Activated CD8-positive, alpha-beta T cell treated with anti-CD3 and anti-CD28 coated beads, Interleukin-2, amount 10 ng/mL, durations not matched to agents 7 days and 5 days (primary cell): Measurements from ENCODE around the gene SP140L. TPM values are rescaled to one million over a fixed set of nuclear protein-coding genes. Genes with fewer than 3 reads are reported as not detected.
A peak's percentile ranks its signal among the peaks of the same experiment; 100 is the strongest.
"Not testable (repeated sequence)": the region's sequence is repeated elsewhere in the genome, so short reads cannot be mapped to it uniquely, and the experiment has no call there.

Experiments
- ATAC-seq: fragments of 150-1000 bp; cut with Tn5 transposase; one replicate; pipeline ENCODE4 v1.10.0; 2021; ENCODE audit warnings: moderate library complexity
- CTCF ChIA-PET: fragments of 350-600 bp; sonication (Branson Sonifier 250); formaldehyde crosslinking; loops from one replicate; lab custom pipeline; 2021; ENCODE audit warnings: antibody characterized with exemption; lab: Charles Lee
- POLR2A ChIA-PET: fragments of 350-600 bp; sonication (Branson Sonifier 250); formaldehyde crosslinking; loops from one replicate; lab custom pipeline; 2021; ENCODE audit warnings: antibody characterized with exemption; lab: Charles Lee
- DNase-seq: peaks from one replicate; pipeline ENCODE4 v3.0.0-alpha.2; 2020
- H3K27ac Mint-ChIP-seq: one replicate; pipeline ENCODE4 v1.8.0; 2021; ENCODE audit warnings: mild to moderate bottlenecking, mixed read lengths
- H3K27me3 Mint-ChIP-seq: one replicate; pipeline ENCODE4 v1.8.0; 2021; ENCODE audit warnings: low read depth, mixed read lengths
- H3K36me3 Mint-ChIP-seq: one replicate; pipeline ENCODE4 v1.8.0; 2021; ENCODE audit warnings: low read depth, mixed read lengths
- H3K4me1 Mint-ChIP-seq: one replicate; pipeline ENCODE4 v1.8.0; 2021; ENCODE audit warnings: low read depth, mixed read lengths
- H3K4me3 Mint-ChIP-seq: one replicate; pipeline ENCODE4 v1.8.0; 2021; ENCODE audit warnings: mild to moderate bottlenecking, mixed read lengths
- H3K9me3 Mint-ChIP-seq: one replicate; pipeline ENCODE4 v1.8.0; 2022; ENCODE audit warnings: mixed read lengths; ENCODE audit not compliant: insufficient read depth
- total RNA-seq, 2 experiments: library from RNA; stranded (reverse); gene quantifications; one replicate each; pipeline ENCODE4 v1.2.3, GENCODE V29; 2021

Gene SP140L
- total RNA-seq, 2 experiments from 2014 or later, result 90.5 to 96.2 TPM

DNA sequence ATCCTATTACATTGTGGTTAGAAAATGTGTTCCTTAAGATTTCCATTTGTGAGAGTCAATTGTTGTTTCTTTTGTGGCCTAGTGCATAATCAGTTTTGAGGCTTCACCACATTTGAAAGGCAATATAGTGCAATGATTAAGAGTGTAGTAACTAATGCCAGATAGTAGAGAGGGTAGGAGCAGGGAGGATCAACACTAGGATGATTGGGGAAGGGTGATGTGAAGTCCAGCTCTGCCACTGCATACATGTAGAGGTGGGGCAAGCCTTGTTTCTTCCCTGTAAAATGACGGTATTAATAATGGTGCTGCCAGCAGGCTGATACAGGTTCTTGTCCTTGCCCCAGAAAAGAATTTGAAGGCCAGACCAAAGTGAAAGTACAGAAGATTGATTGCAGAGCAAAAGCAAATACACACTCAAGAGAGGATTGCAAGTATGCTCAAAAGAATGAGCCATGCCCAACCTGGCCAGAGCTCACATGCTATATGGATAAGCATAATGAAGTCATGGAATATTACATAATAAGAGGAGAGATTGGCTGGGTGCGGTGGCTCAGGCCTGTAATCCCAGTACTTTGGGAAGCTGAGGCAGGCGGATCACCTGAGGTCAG is 97.0 kb downstream of the SP140L start:
- Mint-ChIP-seq H3K9me3 (peaks cover 6% of the 10 kb centered on the region), H3K36me3 (peaks cover 87% of the 10 kb centered on the region), H3K27ac (peak overlapping the region; percentile 5), H3K27me3 (no peaks in the 10 kb centered on the region), H3K4me3 (peak overlapping the region; percentile 20), H3K4me1 (peaks cover 82% of the 10 kb centered on the region)
- ATAC-seq (peak; percentile 29), DNase-seq (no peak)
- CTCF ChIA-PET, result no interaction called here
- POLR2A ChIA-PET, result no interaction called here

- no peak overlapping the region for H3K4me3 Mint-ChIP-seq
- POLR2A ChIA-PET, result no interaction called here
- H3K27ac Mint-ChIP-seq, result no peak overlapping the region
These were observed 98.4 kb downstream of the SP140L start for GRCh38 chr2:230425377-230425776.

DNA sequence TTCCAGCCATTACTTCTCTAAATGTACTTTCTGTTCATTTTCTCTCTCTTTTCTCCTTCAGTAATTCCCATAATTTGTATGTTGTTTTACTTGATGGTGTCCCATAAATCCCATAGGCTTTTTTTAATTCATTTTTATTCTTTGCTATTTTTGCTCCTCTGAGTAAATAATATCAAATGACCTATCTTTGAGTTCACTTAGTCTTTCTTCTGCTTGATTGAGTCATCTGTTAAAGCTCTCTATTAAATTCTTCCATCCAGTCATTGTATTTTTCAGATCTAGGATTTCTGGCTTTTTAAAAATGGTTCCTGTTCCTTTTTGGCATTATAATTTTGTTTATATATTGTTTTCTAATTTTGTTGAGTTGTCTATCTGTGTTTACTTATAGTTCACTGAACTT is 102.5 kb downstream of the SP140L start:
- peaks cover 70% of the 10 kb centered on the region for H3K4me1 Mint-ChIP-seq
- POLR2A ChIA-PET, result interaction anchor here (0.7 to 1.5 kb wide), 2 partner anchors 14 to 61 kb away, joined by 3 read pairs; no protein-coding TSS in a partner anchor
- H3K27ac Mint-ChIP-seq, result no peak overlapping the region
- peaks cover 25% of the 10 kb centered on the region for H3K9me3 Mint-ChIP-seq
- DNase-seq (no peak), ATAC-seq (no peak)
- H3K36me3 Mint-ChIP-seq, result peaks cover 89% of the 10 kb centered on the region
- CTCF ChIA-PET, result interaction anchor here (0.9 kb wide), 1 partner anchor 11 kb away, joined by 3 read pairs; no protein-coding TSS in a partner anchor
- no peak overlapping the region for H3K4me3 Mint-ChIP-seq
- no peaks in the 10 kb centered on the region for H3K27me3 Mint-ChIP-seq

More at GRCh38 chr2:230425377-230425776, 98.4 kb downstream of the SP140L start:
- peaks cover 13% of the 10 kb centered on the region for H3K9me3 Mint-ChIP-seq
- DNase-seq (no peak), ATAC-seq (no peak)
- H3K4me1 Mint-ChIP-seq, result peaks cover 82% of the 10 kb centered on the region
- H3K27me3 Mint-ChIP-seq, result no peaks in the 10 kb centered on the region
- CTCF ChIA-PET, result no interaction called here
- peaks cover 89% of the 10 kb centered on the region for H3K36me3 Mint-ChIP-seq

GRCh38 chr2:230430957-230431910 is 104.2 kb downstream of the SP140L start:
- Mint-ChIP-seq H3K4me3 (no peak overlapping the region), H3K36me3 (peaks cover 87% of the 10 kb centered on the region), H3K27ac (peak overlapping the region; percentile 49), H3K9me3 (peaks cover 37% of the 10 kb centered on the region), H3K4me1 (peaks cover 63% of the 10 kb centered on the region), H3K27me3 (no peaks in the 10 kb centered on the region)
- POLR2A ChIA-PET, result interaction anchor here (1.1 kb wide), 2 partner anchors 9 to 14 kb away, joined by 3 to 4 read pairs; no protein-coding TSS in a partner anchor
- ATAC-seq (peak; percentile 79), DNase-seq (no peak)
- CTCF ChIA-PET, result no interaction called here

GRCh38 chr2:230434677-230435324 is 107.8 kb downstream of the SP140L start:
- ChIA-PET POLR2A (no interaction called here), CTCF (interaction anchor here (1.2 kb wide), 2 partner anchors 11 to 364 kb away, joined by 3 read pairs; no protein-coding TSS in a partner anchor)
- Mint-ChIP-seq H3K9me3 (peaks cover 31% of the 10 kb centered on the region), H3K4me1 (peaks cover 51% of the 10 kb centered on the region), H3K27ac (no peak overlapping the region), H3K27me3 (no peaks in the 10 kb centered on the region), H3K4me3 (no peak overlapping the region), H3K36me3 (peaks cover 89% of the 10 kb centered on the region)
- no peak for ATAC-seq
- no peak for DNase-seq

GRCh38 chr2:230435431-230435830 is 108.4 kb downstream of the SP140L start:
- DNase-seq (no peak), ATAC-seq (no peak)
- H3K27ac Mint-ChIP-seq, result no peak overlapping the region
- H3K4me1 Mint-ChIP-seq, result peaks cover 47% of the 10 kb centered on the region
- peaks cover 84% of the 10 kb centered on the region for H3K36me3 Mint-ChIP-seq
- H3K9me3 Mint-ChIP-seq, result peaks cover 31% of the 10 kb centered on the region
- ChIA-PET CTCF (interaction anchor here (1.2 kb wide), 2 partner anchors 11 to 363 kb away, joined by 3 read pairs; no protein-coding TSS in a partner anchor), POLR2A (no interaction called here)
- no peak overlapping the region for H3K4me3 Mint-ChIP-seq
- no peaks in the 10 kb centered on the region for H3K27me3 Mint-ChIP-seq

DNA sequence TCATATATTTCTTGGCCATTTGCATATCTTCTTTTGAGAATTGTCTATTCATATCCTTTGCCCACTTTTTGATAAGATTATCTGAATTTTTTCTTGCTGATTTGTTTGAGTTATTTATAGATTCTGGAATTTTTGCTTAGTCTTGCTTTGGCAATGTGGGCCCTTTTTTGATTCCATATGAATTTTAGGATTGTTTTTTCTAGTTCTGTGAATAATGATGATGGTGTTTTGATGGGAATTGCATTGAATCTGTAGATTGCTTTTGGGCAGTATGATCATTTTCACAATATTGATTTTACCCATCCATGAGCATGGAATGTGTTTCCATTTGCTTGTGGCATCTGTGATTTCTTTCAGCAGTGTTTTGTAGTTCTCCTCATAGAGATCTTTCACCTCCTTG is 112.1 kb downstream of the SP140L start:
- Mint-ChIP-seq H3K4me1 (peaks cover 59% of the 10 kb centered on the region), H3K4me3 (peak overlapping the region; percentile 77), H3K9me3 (peaks cover 19% of the 10 kb centered on the region), H3K36me3 (peaks cover 84% of the 10 kb centered on the region)
- POLR2A ChIA-PET, CTCF ChIA-PET, H3K27me3 Mint-ChIP-seq, ATAC-seq, DNase-seq, H3K27ac Mint-ChIP-seq: not testable (repeated sequence)

GRCh38 chr2:230439590-230439989 is 112.6 kb downstream of the SP140L start:
- DNase-seq (no peak), ATAC-seq (peak; percentile 35)
- Mint-ChIP-seq H3K27me3 (no peaks in the 10 kb centered on the region), H3K9me3 (peaks cover 19% of the 10 kb centered on the region), H3K27ac (peak overlapping the region; percentile 91), H3K36me3 (peaks cover 84% of the 10 kb centered on the region), H3K4me3 (peak overlapping the region; percentile 77), H3K4me1 (peaks cover 62% of the 10 kb centered on the region)
- CTCF ChIA-PET, result no interaction called here
- POLR2A ChIA-PET, result no interaction called here

DNA sequence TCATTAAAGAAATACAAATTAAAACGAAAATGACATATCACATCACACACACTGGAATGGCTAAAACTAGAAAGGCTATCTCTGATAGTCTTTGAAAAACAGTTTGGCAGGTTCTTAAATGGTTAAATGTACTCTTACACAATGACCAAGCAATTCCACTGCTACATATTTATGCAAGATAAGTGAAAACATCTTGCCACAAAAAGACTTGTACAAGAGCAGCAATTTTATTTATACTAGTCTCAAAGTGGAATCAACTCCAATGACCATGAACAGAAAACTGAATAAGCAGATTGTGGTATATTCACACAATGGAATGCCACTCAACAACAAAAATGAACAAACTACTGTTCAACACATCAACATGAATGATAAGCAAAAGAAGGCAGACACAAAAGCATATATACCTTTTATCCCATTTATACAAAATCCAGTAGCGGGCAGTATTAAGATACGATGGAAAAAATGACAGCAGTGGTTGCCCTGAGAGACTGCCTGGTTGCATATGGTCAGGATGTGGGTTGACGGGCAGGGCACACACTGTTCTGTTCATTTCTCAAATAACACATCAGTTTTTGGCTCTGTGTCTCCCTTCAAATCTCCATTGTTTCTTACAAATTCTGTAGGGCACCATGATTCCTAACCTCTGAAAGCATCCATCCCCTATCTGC is 114.4 kb downstream of the SP140L start:
- Mint-ChIP-seq H3K4me1 (peaks cover 61% of the 10 kb centered on the region), H3K27ac (peak overlapping the region; percentile 89), H3K9me3 (peaks cover 6% of the 10 kb centered on the region), H3K27me3 (no peaks in the 10 kb centered on the region), H3K4me3 (peak overlapping the region; percentile 57), H3K36me3 (peaks cover 83% of the 10 kb centered on the region)
- DNase-seq (peak; percentile 80), ATAC-seq (peak; percentile 93)
- ChIA-PET POLR2A (no interaction called here), CTCF (no interaction called here)

DNA sequence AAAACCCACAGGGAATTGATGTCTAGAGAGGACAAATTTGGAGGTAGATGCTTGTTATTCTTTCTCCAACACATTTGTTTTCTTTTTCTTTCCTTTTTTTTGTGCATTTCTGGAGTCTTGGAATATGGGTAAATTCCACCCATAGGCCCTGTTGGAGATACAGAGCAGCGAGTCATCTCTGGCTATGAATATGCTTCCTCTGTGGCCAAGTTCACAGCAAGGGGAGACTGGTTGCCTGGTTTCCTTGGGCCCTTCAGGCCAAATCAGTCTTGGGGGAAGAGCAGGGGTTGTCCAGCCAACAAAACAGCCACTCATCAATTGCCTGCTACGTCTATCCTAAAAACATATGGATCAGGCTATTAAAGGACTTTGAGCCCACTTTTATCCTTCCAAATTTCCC is 116.5 kb downstream of the SP140L start:
- POLR2A ChIA-PET, result interaction anchor here (1.0 kb wide), 1 partner anchor 21 kb away, joined by 3 read pairs; no protein-coding TSS in a partner anchor
- Mint-ChIP-seq H3K36me3 (peaks cover 84% of the 10 kb centered on the region), H3K4me1 (peaks cover 83% of the 10 kb centered on the region), H3K27me3 (no peaks in the 10 kb centered on the region), H3K27ac (peak overlapping the region; percentile 24), H3K9me3 (no peaks in the 10 kb centered on the region), H3K4me3 (no peak overlapping the region)
- ATAC-seq (no peak), DNase-seq (no peak)
- CTCF ChIA-PET, result no interaction called here

DNA sequence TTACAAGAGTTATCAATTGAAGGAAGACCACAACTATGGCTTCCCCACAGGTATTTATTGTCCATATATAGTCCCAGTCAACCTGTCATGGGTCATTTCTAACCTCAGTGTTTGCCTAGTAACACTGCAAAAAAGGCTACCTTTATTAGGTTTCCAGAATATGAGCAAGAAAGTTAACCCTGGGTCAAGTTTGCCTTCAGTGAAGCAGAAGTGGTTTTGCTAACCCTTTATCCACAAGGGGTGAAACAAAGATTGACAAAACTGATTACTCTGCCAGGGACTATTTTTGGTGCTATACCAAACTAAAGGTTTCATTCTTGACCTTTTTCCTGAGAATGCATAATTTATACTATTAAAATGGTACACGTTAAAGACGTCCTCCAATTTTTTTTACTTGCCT is 117.8 kb downstream of the SP140L start:
- CTCF ChIA-PET, result no interaction called here
- no peak overlapping the region for H3K4me3 Mint-ChIP-seq
- H3K36me3 Mint-ChIP-seq, result peaks cover 83% of the 10 kb centered on the region

More for the DNA sequence above, 117.8 kb downstream of the SP140L start:
- peaks cover 81% of the 10 kb centered on the region for H3K4me1 Mint-ChIP-seq
- no peak for ATAC-seq
- no peaks in the 10 kb centered on the region for H3K9me3 Mint-ChIP-seq
- POLR2A ChIA-PET, result interaction anchor here (1.0 kb wide), 1 partner anchor 126 kb away, joined by 3 read pairs; no protein-coding TSS in a partner anchor
- H3K27ac Mint-ChIP-seq, result peak overlapping the region; percentile 5
- no peak for DNase-seq
- H3K27me3 Mint-ChIP-seq, result no peaks in the 10 kb centered on the region
